GM12872 (cell line): ENCODE measurements around the gene FMOD.

ENCODE experiments used
- TF ChIP-seq, protein P1 (sequence below): IDR thresholded peaks from 3 replicates; pipeline ENCODE4 v1.5.1; 2011; ENCODE audit warnings: low read depth, mild to moderate bottlenecking, low read length, moderate library complexity; ENCODE audit not compliant: insufficient read depth

Gene FMOD

DNA sequence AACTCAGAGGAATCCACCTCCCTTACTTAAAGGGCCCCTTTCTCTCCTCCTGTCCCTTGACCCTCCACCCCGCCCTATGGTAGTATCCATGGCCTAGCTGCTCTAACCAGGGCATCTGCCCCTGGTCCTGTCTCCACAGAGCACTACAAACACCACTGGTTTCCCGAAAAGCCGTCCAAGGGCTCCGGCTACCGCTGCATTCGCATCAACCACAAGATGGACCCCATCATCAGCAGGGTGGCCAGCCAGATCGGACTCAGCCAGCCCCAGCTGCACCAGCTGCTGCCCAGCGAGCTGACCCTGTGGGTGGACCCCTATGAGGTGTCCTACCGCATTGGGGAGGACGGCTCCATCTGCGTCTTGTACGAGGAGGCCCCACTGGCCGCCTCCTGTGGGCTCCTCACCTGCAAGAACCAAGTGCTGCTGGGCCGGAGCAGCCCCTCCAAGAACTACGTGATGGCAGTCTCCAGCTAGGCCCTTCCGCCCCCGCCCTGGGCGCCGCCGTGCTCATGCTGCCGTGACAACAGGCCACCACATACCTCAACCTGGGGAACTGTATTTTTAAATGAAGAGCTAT is 43.9 kb downstream of the FMOD start:
- TF ChIP-seq, protein P1, sequence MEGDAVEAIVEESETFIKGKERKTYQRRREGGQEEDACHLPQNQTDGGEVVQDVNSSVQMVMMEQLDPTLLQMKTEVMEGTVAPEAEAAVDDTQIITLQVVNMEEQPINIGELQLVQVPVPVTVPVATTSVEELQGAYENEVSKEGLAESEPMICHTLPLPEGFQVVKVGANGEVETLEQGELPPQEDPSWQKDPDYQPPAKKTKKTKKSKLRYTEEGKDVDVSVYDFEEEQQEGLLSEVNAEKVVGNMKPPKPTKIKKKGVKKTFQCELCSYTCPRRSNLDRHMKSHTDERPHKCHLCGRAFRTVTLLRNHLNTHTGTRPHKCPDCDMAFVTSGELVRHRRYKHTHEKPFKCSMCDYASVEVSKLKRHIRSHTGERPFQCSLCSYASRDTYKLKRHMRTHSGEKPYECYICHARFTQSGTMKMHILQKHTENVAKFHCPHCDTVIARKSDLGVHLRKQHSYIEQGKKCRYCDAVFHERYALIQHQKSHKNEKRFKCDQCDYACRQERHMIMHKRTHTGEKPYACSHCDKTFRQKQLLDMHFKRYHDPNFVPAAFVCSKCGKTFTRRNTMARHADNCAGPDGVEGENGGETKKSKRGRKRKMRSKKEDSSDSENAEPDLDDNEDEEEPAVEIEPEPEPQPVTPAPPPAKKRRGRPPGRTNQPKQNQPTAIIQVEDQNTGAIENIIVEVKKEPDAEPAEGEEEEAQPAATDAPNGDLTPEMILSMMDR = no peak

DNA sequence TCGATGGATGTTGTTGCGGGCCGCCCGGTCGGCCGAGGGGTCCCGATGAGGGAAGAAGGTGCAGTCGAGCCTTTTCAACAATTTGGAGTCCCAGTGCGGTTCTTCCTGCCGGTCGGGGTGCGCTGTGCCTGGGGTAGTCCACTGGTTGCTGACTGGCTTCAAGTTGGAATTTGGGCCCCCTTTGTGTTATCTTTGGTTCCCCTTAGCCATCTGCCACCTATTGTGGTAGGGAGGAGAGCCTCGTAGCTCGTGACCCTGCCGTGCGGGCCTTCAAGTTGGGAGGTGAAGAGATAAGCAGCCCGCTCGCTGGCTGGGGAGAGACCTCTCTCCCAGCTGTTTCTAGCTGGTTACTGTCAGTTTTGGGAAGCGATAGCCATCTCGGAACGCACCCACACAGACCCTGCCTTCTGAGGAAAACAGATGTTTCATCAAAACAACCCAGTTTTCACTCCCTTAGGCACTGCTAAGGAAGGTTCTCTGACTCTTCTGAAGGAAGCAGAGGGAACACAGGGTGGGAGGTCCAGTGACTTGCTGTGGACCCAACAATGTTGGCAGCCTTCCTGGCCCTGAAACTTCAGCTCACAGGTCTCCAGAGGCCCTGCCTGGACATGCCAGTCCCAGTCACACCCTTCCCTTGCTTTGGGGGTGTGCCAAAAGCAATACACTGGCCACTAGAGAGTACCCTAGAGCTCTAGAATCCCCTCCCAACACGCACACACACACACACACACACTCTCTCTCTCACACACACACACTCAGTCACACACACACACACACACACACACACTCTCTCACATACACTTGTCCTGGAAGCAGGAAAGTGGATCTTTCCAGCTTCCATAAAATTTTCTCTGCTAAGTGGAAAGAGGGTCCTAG is 44.6 kb downstream of the FMOD start:
- TF ChIP-seq, protein P1 = peak; percentile 59

DNA sequence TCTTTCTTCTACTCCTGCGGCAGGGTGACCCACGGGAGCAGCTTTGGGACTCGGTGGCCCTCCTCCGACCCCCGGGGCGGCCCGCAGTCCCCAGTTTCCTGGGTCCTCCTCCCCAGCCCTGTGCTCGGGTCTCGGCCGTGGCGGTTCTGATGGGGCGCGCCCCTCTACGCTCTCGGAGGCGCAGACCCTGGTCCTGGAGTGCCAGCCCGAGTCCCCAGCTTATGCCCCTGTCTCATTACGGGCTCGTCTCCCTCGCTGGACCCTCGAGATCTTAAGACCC is 45.2 kb downstream of the FMOD start:
- TF ChIP-seq, protein P1 = no peak

DNA sequence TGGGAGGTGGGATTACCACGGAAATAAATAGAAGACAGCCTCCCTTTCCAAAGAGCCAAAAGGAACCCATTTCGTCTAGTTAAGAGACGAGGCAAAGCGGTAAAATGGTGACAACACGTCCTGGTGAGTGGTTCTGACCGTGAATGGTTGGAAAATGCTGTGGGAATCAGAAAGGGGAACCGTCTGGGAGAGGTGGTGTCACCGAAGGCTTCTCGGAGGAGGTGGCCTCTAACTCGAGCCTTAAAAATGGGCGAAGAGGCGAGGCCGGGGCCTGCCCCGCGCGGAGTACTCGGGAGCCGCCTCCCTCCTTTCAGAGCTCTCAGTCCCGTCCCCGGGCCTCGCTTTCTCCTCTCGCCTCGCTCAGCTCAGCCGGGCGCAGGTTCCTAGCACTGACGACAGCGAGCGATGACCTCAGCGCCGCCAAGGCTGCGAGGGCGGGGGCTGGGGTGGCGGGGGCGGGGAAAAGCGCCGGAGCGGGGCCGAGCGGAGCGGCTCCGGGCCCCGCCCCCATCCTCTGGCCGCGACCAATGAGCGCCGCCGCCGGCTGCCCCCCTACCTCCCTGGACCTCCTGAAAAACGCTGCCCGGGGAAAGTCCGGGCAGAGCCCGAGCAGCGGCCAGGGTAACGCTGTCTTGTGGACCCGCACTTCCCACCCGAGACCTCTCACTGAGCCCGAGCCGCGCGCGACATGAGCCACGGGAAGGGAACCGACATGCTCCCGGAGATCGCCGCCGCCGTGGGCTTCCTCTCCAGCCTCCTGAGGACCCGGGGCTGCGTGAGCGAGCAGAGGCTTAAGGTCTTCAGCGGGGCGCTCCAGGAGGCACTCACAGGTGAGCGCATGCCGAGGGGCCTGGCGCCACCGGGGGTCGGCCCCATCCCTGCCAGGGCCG is 45.8 kb downstream of the FMOD start, which contains the start of gene BTG2:
TSS of gene BTG2 (plus strand) at position 601 of the 890 bp plus-strand sequence. CDS start at position 689, 88 bp downstream.
- TF ChIP-seq, protein P1 = no peak

DNA sequence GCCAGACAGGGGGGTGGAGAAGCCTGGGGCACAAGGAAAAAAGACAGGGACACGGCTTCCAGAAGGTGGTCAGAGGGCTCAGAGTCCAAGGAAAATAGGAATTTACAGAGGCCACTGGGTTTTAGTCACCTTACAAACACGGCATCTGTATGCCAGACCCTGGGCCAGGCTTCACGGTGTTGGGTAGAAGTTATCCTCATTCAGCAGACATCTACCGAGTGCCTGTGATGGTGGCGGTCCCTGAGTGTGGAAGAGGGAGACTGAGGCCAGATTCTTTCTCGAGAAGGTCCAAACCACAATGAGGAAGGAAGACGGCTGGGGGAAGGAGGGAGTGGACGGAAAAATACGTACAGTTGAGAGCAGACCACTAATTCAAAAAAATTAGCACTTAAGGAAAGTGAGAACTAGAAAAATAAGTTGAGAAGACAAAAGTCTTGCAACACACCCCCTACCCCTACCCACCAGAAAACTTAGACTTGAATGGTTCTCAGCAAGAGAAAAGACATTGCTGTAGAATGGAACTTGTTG is 46.5 kb downstream of the FMOD start:
- TF ChIP-seq, protein P1 = no peak

DNA sequence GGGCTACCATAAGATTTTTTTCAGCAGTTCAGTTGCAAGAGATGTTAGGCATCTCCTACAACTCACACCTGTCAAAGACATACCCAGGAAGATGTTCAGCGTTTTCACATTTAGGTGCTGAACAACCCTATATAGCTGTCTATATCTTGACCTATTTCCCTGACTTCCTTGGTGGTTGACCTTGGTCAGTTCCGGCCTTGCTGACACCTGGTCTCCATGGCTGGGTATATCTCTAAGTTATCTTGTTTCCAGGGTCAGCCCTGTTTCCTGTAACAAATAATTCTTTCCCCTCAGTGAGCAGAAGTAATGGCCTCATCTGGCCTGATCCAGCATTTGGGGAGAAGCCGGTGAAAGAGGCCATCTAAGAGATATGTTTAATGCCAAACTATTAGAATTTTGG is 48.0 kb downstream of the FMOD start:
- TF ChIP-seq, protein P1 = no peak

DNA sequence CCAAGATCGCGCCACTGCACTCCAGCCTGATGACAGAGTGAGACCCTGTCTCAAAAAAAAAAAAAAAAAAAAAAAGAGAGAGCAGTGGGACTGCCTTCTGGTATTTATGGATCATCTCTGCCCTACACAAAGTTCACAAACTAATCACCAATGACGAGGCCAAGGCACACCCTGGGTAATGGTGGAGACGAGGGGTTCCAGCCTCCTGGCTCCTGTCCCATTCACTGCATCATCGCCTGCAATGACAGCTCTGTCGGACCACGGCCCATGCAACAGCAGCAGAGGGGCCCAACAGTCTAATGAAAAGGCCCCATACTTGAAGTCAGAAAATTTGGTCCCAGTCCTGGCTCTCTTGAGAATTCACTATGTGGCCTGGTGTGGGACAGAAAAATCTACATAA is 48.5 kb downstream of the FMOD start:
- TF ChIP-seq, protein P1 = no peak
